ENCODE results near the gene GASK1A. TPM values are rescaled to one million over a fixed set of nuclear protein-coding genes. Genes with fewer than 3 reads are reported as not detected.
A peak's percentile ranks its signal among the peaks of the same experiment; 100 is the strongest.

Gene GASK1A
- total RNA-seq, 1 donor from 2014 or later = not detected

- Mint-ChIP-seq H3K36me3 (ENCODE audit: unreplicated experiment) (no peaks in the 10 kb centered on the region), H3K4me3 (ENCODE audit: unreplicated experiment) (no peak overlapping the region), H3K27me3 (ENCODE audit: unreplicated experiment) (peaks cover 54% of the 10 kb centered on the region), H3K27ac (ENCODE audit: unreplicated experiment) (no peak overlapping the region), H3K4me1 (ENCODE audit: unreplicated experiment) (peaks cover 7% of the 10 kb centered on the region), H3K9me3 (ENCODE audit: unreplicated experiment) (peaks cover 11% of the 10 kb centered on the region)
- no peak for DNase-seq (ENCODE audit: extremely low spot score, unreplicated experiment)
- no peak for TF ChIP-seq CTCF (IDR thresholded peaks at IDR 0.05)
Measured at GRCh38 chr3:42980209-42980608, 1.1 kb downstream of the GASK1A start.

DNA sequence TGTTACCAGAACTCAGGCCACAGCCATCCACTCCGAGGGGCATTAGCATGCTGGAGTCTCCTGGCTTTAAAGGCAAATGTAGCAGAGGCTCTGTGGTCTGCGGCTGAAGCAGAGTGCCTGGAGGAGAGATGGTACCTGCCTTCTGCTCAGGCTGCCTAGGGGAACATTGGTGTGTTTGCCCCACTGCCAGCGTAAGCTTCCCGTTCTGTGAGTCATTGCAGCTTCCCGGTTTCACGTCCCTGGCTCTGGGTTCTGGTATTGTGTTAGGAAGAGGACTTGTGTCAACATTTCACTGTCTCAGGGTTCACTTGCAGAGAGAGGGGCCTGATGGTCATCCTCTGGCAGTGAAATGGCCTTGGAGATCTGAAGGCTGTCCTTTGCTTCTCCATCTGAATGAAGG lies 1.8 kb downstream of the GASK1A start:
- Mint-ChIP-seq H3K27me3 (ENCODE audit: unreplicated experiment) (peaks cover 54% of the 10 kb centered on the region), H3K4me3 (ENCODE audit: unreplicated experiment) (no peak overlapping the region), H3K4me1 (ENCODE audit: unreplicated experiment) (peaks cover 7% of the 10 kb centered on the region), H3K36me3 (ENCODE audit: unreplicated experiment) (no peaks in the 10 kb centered on the region), H3K27ac (ENCODE audit: unreplicated experiment) (no peak overlapping the region), H3K9me3 (ENCODE audit: unreplicated experiment) (peaks cover 4% of the 10 kb centered on the region)
- no peak for TF ChIP-seq CTCF (IDR thresholded peaks at IDR 0.05)
- DNase-seq (ENCODE audit: extremely low spot score, unreplicated experiment) = no peak

DNA sequence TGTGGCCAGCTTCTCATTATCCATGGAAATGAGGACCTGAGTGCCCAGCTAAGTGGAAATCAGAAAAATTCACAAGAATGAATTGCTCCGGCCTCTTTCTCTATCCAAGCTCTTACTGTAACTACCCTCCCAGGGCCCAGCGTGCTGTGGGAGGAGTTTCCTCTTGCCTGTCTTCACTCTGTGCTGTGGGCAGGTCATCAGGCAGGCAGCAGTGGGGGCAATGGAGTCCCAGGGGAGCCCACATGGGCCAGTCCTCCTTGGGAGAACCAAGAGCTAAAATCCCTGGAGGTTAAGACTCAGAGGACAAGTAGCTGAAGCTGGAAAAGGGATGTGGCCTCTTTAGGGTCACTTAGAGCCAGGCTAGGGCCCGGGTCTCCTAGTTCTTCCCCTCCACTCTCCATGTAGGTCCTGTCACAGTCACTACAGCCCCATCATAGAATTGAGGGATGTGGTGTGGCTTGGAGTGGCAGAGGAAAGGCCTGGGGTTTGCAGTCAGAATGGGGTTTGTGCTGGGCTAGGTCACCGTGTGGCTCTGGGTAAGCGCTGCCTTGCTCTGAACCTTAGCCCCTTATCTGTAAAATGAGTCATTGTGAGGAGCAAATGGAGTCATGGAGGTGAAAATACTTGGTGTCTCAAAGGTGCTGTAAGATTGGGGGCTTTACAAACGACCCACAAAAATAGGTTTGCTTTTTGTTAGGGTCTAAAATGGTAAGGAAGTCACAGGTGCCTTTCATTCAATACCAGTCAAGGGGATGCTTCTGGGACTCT lies 3.7 kb downstream of the GASK1A start:
- DNase-seq (ENCODE audit: extremely low spot score, unreplicated experiment) = peak; percentile 70
- no peak overlapping the region for H3K27ac Mint-ChIP-seq (ENCODE audit: unreplicated experiment)
- no peak for TF ChIP-seq CTCF (IDR thresholded peaks at IDR 0.05)
- peaks cover 49% of the 10 kb centered on the region for H3K27me3 Mint-ChIP-seq (ENCODE audit: unreplicated experiment)
- H3K36me3 Mint-ChIP-seq (ENCODE audit: unreplicated experiment) = no peaks in the 10 kb centered on the region
- H3K9me3 Mint-ChIP-seq (ENCODE audit: unreplicated experiment) = no peaks in the 10 kb centered on the region
- peaks cover 7% of the 10 kb centered on the region for H3K4me1 Mint-ChIP-seq (ENCODE audit: unreplicated experiment)
- H3K4me3 Mint-ChIP-seq (ENCODE audit: unreplicated experiment) = no peak overlapping the region

DNA sequence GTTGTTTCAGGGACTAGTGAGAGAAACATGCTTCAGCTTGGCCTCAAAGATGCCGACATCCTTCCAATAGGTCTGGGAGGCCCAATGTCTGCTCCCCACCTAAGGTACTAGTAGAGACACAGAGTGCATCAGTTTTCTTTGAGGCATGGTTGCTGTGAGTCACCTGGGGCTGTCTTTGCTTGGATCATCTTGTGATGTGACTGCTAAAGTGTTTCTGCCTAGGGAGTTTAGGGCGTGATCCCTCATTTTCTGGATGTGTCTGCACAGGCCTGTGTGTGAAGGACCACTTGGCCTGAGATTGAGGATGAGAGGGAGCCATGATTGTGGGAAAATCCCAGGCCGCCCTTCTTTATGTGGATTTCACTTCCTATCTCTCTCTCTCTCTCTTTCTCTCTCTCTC lies 4.8 kb downstream of the GASK1A start:
- Mint-ChIP-seq H3K4me1 (ENCODE audit: unreplicated experiment) (peaks cover 4% of the 10 kb centered on the region), H3K27ac (ENCODE audit: unreplicated experiment) (no peak overlapping the region), H3K9me3 (ENCODE audit: unreplicated experiment) (no peaks in the 10 kb centered on the region), H3K4me3 (ENCODE audit: unreplicated experiment) (no peak overlapping the region), H3K36me3 (ENCODE audit: unreplicated experiment) (no peaks in the 10 kb centered on the region), H3K27me3 (ENCODE audit: unreplicated experiment) (peaks cover 42% of the 10 kb centered on the region)
- no peak for TF ChIP-seq CTCF (IDR thresholded peaks at IDR 0.05)
- no peak for DNase-seq (ENCODE audit: extremely low spot score, unreplicated experiment)

DNA sequence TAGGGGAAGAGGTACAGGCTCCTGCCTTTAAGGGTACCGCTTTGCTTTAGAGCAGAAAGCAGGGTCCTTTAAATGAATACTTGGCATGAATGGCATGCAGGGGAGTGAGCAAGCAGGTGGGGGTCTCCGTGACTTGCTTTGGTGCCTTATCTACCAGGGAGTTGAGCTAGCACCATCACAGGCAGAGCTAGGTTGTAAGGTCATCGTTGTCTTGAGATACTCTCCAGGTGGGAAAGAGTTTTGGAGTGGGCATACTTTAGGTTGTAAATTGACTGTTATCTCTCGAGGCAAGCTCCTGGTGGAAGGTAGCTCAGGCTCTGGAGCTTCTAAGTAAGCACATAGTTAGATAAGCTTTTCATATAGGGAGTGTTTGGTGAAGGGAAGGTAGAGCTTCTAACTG lies 5.6 kb downstream of the GASK1A start:
- no peak for DNase-seq (ENCODE audit: extremely low spot score, unreplicated experiment)
- Mint-ChIP-seq H3K9me3 (ENCODE audit: unreplicated experiment) (no peaks in the 10 kb centered on the region), H3K27me3 (ENCODE audit: unreplicated experiment) (peaks cover 37% of the 10 kb centered on the region), H3K27ac (ENCODE audit: unreplicated experiment) (no peak overlapping the region), H3K4me1 (ENCODE audit: unreplicated experiment) (no peaks in the 10 kb centered on the region), H3K4me3 (ENCODE audit: unreplicated experiment) (no peak overlapping the region), H3K36me3 (ENCODE audit: unreplicated experiment) (no peaks in the 10 kb centered on the region)
- no peak for TF ChIP-seq CTCF (IDR thresholded peaks at IDR 0.05)
